Purkinje cell (primary cell): ENCODE results near the gene ANO2. TPM values are rescaled to one million over a fixed set of nuclear protein-coding genes. Genes with fewer than 3 reads are reported as not detected.

ENCODE experiments used
- polyA plus RNA-seq: library from polyadenylated mRNA; unstranded; fragments of >200 nt; fragmentation: Nextera tagmentation; gene quantifications from 2 replicates; pipeline ENCODE4 v1.2.1, GENCODE V29; 2014

The ANO2 gene
- polyA plus RNA-seq = not detected in 2 replicates

GRCh38 chr12:5945071-5946008 lies at the start of gene ANO2:
TSS of gene ANO2 (minus strand) at chr12:5945259. CDS start at chr12:5945217, 42 bp downstream.

Other genes starting within 250 kb of the ANO2 start
- gene VWF, start 179.4 kb upstream of the ANO2 start, polyA plus RNA-seq = 1.8 and 2.9 TPM in 2 replicates